GM12892 (cell line): Measurements from ENCODE around the gene ADAM11.

Experiments used
- POLR2A ChIP-seq: IDR thresholded peaks from 2 replicates; pipeline ENCODE4 v1.6.1; 2011; ENCODE audit warnings: low read depth, low read length, control low read depth
- TAF1 ChIP-seq: IDR thresholded peaks from 2 replicates; pipeline ENCODE4 v1.6.1; 2011; ENCODE audit warnings: low read depth, mild to moderate bottlenecking, control low read depth, low read length, borderline replicate concordance

DNA sequence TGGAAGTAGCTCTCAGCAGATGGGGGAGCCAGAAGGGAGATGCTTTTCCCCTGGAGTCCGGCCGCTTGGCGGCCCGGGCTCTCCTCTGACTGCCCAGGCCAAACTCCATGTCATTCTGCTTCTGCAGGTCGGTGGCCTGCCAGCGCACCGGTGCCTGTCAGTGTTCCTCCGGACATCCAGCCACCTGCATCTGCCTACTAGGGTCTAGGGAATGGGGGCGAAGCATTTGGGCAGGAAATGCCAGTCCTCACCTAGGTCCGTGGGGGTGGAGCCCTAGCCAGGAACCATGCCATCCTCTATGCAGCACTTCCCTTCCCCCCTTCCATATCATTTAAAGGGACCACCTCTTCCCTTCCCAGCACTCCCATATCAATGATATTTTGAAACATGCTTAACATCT, 37.1 kb downstream of the ADAM11 start:
- TF ChIP-seq POLR2A: no peak
- no peak for TF ChIP-seq TAF1
